MM.1S (cell line): ENCODE results near the gene MANBA.

ENCODE experiments used
- DNase-seq: peaks from one replicate; pipeline ENCODE4 v3.0.0-alpha.2; 2015
- H2AFZ ChIP-seq: fragments of 300-600 bp; sonication (generic); 2 replicates; pipeline ENCODE4 v1.6.0; 2016; ENCODE audit warnings: antibody characterized with exemption, low read length
- H3F3A ChIP-seq: fragments of 300-600 bp; sonication (generic); 2 replicates; pipeline ENCODE4 v1.6.1; 2016; ENCODE audit warnings: mild to moderate bottlenecking, antibody characterized with exemption, low read length, moderate library complexity, mixed read lengths; ENCODE audit not compliant: insufficient read depth
- H3K27ac ChIP-seq: fragments of 300-600 bp; sonication (generic); 2 replicates; pipeline ENCODE4 v1.5.1; 2016; ENCODE audit warnings: mild to moderate bottlenecking, low read length
- H3K27me3 ChIP-seq: fragments of 300-600 bp; sonication (generic); replicated peaks from 2 replicates; pipeline ENCODE4 v1.6.0; 2016; ENCODE audit warnings: low read length; ENCODE audit not compliant: insufficient read depth
- H3K36me3 ChIP-seq: fragments of 300-600 bp; sonication (generic); replicated peaks from 2 replicates; pipeline ENCODE4 v1.6.1; 2016; ENCODE audit warnings: mild to moderate bottlenecking, low read length, mixed read lengths; ENCODE audit not compliant: insufficient read depth
- H3K4me1 ChIP-seq: fragments of 300-600 bp; sonication (generic); 2 replicates; pipeline ENCODE4 v1.6.1; 2016; ENCODE audit warnings: low read length, mixed read lengths
- H3K4me2 ChIP-seq: fragments of 300-600 bp; sonication (generic); 2 replicates; pipeline ENCODE4 v1.6.0; 2016; ENCODE audit warnings: low read depth, low read length
- H3K4me3 ChIP-seq: fragments of 300-600 bp; sonication (generic); 2 replicates; pipeline ENCODE4 v1.5.1; 2016; ENCODE audit warnings: low read length, mixed read lengths
- H3K79me2 ChIP-seq: fragments of 300-600 bp; sonication (generic); 2 replicates; pipeline ENCODE4 v1.6.1; 2016; ENCODE audit warnings: mixed run types, low read length, mixed read lengths
- H3K9ac ChIP-seq: fragments of 300-600 bp; sonication (generic); 2 replicates; pipeline ENCODE4 v1.6.1; 2016; ENCODE audit warnings: low read length, mixed read lengths
- H3K9me2 ChIP-seq: fragments of 300-600 bp; sonication (generic); replicated peaks from 2 replicates; pipeline ENCODE4 v1.6.1; 2016; ENCODE audit warnings: mild to moderate bottlenecking, low read length, mixed read lengths; ENCODE audit not compliant: insufficient read depth
- H3K9me3 ChIP-seq: fragments of 300-600 bp; sonication (generic); replicated peaks from 2 replicates; pipeline ENCODE4 v1.6.1; 2016; ENCODE audit warnings: mild to moderate bottlenecking, low read length, mixed read lengths; ENCODE audit not compliant: insufficient read depth
- H4K20me1 ChIP-seq: fragments of 300-600 bp; sonication (generic); 2 replicates; pipeline ENCODE4 v1.6.1; 2016; ENCODE audit warnings: mild to moderate bottlenecking, low read length, moderate library complexity, mixed read lengths; ENCODE audit not compliant: insufficient read depth
- CTCF ChIP-seq: fragments of 300-600 bp; sonication (generic); IDR thresholded peaks from 2 replicates; pipeline ENCODE4 v1.5.1; 2016; ENCODE audit warnings: antibody characterized with exemption, low read length, mixed read lengths
- EZH2 ChIP-seq: fragments of 300-600 bp; sonication (generic); optimal IDR thresholded peaks from 2 replicates; pipeline ENCODE3; 2017; ENCODE audit warnings: low read depth, mild to moderate bottlenecking, antibody characterized with exemption, low read length, mixed read lengths
- EZH2phosphoT487 ChIP-seq: fragments of 300-600 bp; sonication (generic); IDR thresholded peaks from 2 replicates; pipeline ENCODE4 v1.6.1; 2018; ENCODE audit warnings: antibody characterized with exemption, low read length

MANBA gene

DNA sequence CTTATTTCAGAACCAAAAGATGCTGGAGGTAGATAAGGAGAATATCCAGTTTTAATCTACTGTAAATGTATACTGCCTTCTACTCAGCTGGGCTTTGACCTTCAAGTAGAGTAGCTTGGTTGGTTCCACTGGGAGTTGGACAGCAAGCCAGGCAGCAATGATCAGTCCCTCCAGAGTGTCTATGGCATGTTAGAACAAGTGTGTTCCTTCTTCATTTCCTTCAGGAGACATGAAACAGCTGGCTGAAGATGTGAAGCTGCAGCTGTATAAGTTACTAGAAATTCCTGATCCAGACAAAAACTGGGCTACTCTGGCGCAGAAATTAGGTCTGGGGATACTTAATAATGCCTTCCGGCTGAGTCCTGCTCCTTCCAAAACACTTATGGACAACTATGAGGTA is 148.6 kb downstream of the MANBA start:
- Histone ChIP-seq H3K9me3 (no peaks in the 10 kb centered on the region), H3F3A (peaks cover 55% of the 10 kb centered on the region), H3K4me2 (peak overlapping the region; percentile 56), H3K36me3 (peaks cover 11% of the 10 kb centered on the region; the same call in 1 of the 2 replicates), H3K9me2 (no peaks in the 10 kb centered on the region), H3K27me3 (no peaks in the 10 kb centered on the region), H3K79me2 (peaks cover 14% of the 10 kb centered on the region), H3K4me1 (peaks cover 58% of the 10 kb centered on the region), H3K27ac (peak overlapping the region; percentile 96), H4K20me1 (no peaks in the 10 kb centered on the region), H3K4me3 (peak overlapping the region; percentile 9; the same call in 1 of the 2 replicates), H3K9ac (peak overlapping the region; percentile 73), H2AFZ (peak overlapping the region; percentile 46; the same call in 1 of the 2 replicates)
- DNase-seq, result no peak
- TF ChIP-seq EZH2phosphoT487 (no peak), EZH2 (no peak), CTCF (no peak)

DNA sequence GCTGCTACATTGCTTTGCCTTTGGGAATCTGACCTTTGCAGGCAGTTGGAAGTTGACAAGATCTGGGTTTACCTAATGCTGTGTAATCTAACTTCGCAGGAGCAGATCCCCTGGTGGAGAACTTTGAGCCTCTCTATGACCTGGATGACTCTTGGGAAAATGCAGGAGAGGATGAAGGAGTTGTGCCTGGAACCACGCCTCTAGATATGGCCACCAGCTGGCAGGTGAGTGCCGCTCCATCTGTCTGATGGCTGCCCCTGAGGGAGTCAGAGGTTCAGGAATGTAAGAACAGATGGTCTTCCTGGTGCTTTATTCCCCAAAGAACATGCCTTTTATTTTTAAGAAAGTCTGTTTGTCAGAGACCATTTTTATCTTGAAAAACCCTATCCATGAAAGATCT is 150.3 kb downstream of the MANBA start:
- Histone ChIP-seq H2AFZ (no peak overlapping the region), H3K9me3 (no peaks in the 10 kb centered on the region), H3F3A (peaks cover 40% of the 10 kb centered on the region), H4K20me1 (no peaks in the 10 kb centered on the region), H3K4me2 (no peak overlapping the region), H3K9me2 (no peaks in the 10 kb centered on the region), H3K9ac (no peak overlapping the region), H3K36me3 (peaks cover 11% of the 10 kb centered on the region; the same call in 1 of the 2 replicates), H3K79me2 (peaks cover 14% of the 10 kb centered on the region), H3K27me3 (no peaks in the 10 kb centered on the region), H3K4me3 (no peak overlapping the region), H3K27ac (no peak overlapping the region), H3K4me1 (peaks cover 44% of the 10 kb centered on the region)
- no peak for TF ChIP-seq CTCF
- no peak for TF ChIP-seq EZH2phosphoT487
- no peak for TF ChIP-seq EZH2
- DNase-seq, result no peak

GRCh38 chr4:102610007-102610406 is 150.8 kb downstream of the MANBA start:
- Histone ChIP-seq H3K79me2 (peaks cover 14% of the 10 kb centered on the region), H3F3A (peaks cover 35% of the 10 kb centered on the region), H3K9me2 (no peaks in the 10 kb centered on the region), H3K27me3 (no peaks in the 10 kb centered on the region), H4K20me1 (no peaks in the 10 kb centered on the region), H3K9me3 (no peaks in the 10 kb centered on the region), H3K4me3 (no peak overlapping the region), H3K27ac (no peak overlapping the region), H3K9ac (no peak overlapping the region), H3K4me1 (peaks cover 40% of the 10 kb centered on the region), H3K36me3 (peaks cover 11% of the 10 kb centered on the region; the same call in 1 of the 2 replicates), H2AFZ (no peak overlapping the region), H3K4me2 (no peak overlapping the region)
- TF ChIP-seq CTCF (peak; percentile 40), EZH2 (no peak)
- no peak for DNase-seq
